Pulmonary artery endothelial cell (primary cell): ENCODE data around the gene ROBO3. TPM values are rescaled to one million over a fixed set of nuclear protein-coding genes. Genes with fewer than 3 reads are reported as not detected.
A peak's percentile ranks its signal among the peaks of the same experiment; 100 is the strongest.

Experiments
- DNase-seq: peaks from one replicate; pipeline ENCODE4 v3.0.0-alpha.2; 2011; ENCODE audit warnings: low read depth, low spot score
- total RNA-seq: library from RNA; depleted of rRNA; stranded (reverse); fragments of >200 nt; gene quantifications from 2 replicates; pipeline ENCODE4 v1.2.3, GENCODE V29; 2014

ROBO3 gene
- total RNA-seq, 1 donor from 2014 or later, result 20.4 TPM

DNA sequence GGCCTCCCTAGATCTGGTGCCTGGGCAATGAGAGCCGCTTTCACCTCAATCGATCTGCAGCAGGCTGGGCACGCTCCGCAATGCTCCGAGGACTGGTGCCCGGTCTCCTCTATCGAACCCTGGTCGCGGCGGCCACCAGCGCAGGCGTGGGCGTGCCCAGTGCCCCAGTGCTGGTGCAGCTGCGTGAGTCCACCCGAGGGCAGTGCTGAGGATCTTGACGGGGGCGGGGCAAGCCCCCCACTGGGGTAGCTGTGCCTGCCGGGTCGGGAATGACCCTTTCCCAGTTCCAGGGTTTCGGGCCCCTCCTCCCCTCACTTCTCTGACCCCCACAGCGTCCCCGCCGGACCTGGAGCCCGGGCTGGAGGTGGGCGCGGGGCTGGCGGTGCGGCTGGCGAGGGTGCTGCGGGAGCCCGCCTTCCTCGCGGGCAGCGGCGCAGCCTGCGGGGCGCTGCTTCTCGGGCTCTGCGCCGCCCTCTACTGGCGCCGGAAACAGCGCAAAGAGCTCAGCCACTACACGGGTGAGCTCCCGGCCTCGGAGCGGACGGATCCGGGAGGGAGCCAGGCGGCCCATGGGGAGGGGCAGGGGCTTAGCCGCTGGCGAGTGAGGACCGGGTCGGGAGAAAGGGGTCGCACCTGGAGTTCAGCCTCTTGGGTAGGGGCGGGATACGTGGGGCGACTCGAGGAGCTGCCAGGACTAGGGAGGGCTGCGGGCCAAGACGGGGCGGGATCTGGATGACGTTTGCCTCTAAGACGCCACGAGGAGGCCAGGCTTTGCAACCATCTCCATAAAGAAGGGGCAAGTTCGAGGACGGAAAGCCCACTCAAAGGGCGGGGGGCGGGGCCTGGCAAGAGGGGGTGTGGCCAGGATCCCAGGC is 10.9 kb downstream of the ROBO3 start:
- DNase-seq, result peak; percentile 89

DNA sequence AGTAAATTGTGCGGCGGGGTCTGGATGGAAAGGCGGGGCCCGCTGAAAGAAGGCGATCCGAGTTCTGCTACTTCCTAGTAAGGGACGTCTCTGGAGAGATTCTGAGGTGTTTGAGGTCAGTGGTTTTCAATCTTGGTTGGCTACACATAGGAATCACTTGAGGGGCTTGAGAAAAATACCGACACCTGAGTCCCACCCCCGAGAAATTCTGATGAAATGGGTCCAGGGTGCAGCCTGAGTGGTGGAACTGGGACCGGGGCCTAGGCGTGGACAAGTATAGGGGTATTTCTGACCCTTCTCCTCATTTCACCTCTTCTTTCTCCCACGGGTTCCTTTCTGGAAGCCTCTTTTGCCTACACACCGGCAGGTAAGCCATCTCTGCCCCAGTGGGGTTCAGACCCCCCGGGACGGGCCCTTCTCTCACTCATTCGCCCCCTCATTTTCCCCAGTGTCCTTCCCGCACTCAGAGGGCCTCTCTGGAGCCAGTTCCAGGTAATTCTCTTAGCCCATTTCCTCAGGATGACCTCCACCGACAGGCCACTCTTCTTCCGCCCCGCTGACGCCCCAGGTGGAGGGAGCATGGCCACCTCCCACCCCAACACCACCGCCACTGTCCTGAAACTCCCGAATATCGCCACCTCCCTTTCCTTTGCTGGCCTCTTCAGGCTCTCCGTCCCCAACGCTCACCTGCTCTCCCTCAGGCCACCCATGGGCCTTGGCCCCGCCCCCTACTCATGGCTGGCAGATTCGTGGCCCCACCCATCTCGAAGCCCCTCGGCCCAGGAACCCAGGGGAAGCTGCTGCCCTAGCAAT is 11.8 kb downstream of the ROBO3 start:
- DNase-seq, result no peak

DNA sequence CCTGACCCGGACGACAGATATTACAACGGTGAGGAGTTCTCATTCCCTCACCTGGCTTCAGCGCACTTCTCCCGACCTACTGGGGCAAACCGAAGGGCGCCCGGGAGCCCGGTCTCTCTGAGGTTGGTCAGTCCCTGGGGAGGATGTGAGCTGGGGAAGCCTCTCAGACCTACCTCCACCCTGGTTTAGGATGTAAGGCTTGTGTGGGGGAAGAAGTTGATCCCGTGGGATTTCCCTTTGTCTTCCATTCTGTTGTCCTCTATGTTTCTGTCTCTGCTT is 12.3 kb downstream of the ROBO3 start:
- no peak for DNase-seq

DNA sequence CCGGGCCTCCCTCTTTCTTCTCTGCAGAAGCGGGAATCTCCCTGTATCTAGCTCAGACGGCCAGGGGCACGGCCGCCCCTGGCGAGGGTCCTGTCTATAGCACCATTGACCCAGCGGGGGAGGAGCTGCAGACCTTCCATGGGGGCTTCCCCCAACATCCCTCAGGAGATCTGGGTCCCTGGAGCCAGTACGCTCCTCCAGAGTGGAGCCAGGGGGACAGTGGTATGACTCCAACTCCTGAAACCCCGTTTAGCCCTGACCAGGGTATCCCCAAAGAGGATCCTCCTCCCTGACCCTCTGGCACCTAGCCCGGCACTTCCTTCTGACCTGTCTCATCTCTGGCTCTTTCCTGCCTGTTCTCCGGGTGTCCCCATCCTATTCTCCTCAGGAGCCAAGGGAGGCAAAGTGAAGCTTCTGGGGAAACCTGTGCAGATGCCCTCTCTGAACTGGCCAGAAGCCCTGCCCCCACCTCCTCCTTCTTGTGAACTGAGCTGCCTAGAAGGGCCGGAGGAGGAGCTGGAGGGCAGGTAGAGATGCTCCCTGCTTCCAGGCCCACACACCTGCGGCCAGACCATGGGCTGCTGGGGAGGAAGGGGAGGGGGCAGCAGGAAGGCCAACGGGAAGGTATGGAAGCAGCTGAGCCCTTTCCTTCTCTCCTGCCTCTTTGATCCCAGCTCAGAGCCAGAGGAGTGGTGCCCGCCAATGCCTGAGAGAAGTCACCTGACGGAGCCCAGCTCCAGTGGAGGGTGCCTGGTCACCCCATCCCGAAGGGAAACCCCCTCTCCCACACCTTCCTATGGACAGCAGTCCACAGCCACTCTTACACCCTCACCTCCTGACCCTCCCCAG is 12.9 kb downstream of the ROBO3 start:
- DNase-seq, result no peak

DNA sequence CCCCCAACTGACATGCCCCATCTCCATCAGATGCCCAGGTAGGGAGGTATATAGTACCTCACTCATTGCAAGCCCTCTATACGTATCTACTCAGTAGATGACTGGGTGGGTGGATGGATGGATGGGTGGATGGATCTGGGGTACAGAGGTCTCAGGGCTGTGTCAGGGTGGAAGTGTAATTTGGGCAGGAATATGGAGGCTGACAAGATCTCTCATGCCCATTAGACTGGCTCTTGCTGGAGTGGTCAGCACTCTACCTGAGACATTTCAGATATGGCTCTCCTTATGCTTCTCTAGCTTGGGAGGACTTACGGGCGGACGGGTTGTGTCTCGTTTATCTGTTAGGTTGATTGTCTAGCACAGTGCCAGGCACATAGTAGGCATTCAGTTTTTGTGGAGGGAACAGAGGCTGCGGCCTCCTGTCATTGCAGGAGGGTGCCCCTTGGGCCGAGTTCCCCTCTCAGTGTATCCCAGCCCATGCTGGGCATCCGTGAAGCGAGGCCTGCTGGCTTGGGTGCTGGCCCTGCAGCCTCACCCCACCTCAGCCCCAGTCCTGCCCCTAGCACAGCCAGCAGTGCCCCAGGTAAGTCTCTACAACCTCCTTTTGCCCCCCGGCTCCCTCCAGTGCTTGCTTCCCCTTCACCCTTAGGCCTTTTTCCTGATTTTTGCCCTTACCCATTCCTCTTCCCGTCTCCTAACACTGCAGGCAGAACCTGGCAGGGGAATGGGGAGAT is 13.7 kb downstream of the ROBO3 start:
- DNase-seq, result no peak

DNA sequence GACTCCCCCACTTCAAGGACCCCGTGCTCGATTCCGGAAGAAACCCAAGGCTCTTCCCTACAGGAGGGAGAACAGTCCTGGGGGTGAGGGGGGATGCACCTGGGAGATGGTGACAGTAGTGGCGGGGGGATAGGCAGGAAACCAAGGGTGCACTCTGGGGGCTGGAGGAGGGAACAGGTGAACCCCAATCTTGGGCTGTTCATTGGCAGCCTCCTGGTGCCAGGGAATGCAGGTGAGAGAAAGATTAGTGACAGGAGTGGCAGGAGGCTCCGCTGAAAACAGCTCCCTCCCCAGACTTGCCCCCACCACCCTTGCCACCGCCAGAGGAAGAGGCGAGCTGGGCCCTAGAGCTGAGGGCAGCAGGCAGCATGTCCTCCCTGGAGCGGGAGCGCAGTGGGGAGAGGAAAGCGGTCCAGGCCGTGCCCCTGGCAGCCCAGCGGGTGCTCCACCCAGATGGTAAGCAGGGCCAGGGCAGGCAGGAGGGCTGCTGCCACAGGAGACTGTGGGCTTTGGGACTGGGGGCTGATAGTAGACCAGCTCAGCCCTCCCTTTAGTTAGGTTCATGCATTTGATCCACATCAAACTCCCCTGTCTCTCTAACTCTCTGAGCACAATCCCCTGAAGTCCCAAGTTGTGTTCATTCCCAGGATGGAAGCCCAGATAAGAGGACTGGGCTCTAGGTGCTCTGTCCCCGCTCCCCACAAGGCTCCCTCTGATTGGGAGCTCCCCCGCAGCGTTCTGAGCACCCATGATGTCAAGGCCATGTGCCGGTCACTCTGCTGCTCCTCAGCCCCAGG is 14.5 kb downstream of the ROBO3 start:
- DNase-seq, result no peak

DNA sequence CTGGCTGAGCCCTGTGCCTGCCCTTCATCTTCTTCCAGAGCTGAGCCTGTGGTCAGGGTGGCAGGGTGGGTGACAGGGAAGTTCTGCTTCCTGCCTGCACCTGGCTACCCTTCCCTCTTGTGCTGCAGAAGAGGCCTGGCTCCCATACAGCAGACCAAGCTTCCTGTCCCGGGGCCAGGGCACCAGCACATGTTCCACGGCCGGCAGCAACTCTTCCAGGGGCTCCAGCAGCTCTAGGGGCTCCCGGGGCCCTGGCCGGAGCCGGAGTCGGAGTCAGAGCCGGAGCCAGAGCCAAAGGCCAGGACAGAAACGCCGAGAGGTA is 15.0 kb downstream of the ROBO3 start:
- DNase-seq, result no peak

DNA sequence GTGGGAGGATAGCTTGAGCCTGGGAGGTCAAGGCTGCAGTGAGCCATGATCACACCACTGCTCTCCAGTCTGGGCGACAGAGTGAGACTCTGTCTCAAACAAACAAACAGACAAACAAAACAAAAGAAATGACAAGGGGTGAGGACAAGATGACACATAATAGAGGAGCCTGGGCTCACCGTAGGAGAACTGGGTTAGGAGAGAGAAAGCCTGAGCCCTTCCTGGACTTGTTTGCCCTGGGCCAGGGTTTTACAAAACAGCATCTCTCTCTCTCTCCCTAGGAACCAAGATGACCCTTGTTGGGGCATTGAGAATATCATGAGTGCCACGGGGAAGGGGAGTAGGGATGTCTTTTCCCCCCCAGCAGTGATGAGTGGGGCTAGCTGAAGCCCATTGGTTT is 15.7 kb downstream of the ROBO3 start:
- DNase-seq, result no peak

DNA sequence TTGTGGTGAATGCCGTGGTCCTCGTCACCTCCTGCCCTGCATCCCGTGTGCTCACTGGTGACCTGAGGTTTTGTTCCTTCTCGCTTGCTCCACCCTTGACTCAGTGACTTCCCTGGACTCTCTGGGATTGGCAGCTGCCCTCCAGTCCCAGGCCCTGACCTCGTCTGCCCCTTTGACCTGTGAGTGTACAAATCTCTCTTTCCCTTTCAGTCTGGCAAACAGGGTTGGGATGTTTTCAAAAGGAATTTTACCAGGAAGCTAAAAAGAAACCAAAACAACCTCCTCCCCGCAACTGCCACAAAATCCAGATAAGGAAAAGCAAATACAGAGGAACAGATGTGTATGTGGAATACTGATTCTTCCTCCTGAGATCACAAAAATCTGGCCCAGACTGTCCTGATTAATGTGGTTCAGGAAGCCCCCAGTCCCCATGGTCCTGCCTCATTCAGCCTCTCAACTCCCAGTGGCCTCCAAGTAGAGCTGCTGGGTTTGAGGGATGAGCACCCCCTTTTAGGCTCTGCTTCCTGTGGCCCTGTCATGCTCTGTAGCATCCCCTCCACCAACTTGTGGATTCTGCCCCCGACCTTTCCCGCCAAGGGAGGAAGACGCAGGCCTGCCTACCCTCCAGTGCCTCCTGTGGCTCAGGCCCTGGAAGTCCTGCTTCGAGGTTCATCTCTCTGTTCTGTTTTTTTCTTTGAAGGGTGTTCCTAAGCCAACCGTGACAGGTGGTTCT is 17.3 kb downstream of the ROBO3 start:
- DNase-seq, result no peak

DNA sequence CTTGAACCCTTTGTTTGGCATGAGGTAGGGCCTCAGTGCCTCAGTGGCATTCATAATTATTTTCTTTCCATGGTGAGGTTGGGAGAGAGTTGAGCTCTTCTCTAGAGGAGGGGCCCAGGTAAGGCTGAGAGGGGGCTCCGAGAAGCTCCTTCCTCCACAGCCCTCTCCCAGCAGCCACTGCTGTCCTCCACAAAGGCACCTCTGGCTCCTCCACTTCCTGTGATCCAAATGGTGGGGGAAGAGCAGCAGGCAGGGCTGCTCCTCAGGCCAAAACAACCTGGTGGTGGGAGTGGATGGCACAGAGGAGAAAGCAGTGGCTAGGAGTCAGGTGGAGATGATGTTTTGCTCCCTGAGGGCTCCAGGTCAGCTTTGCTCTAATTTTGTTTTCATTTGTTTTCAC is 19.1 kb downstream of the ROBO3 start:
- DNase-seq, result no peak

DNA sequence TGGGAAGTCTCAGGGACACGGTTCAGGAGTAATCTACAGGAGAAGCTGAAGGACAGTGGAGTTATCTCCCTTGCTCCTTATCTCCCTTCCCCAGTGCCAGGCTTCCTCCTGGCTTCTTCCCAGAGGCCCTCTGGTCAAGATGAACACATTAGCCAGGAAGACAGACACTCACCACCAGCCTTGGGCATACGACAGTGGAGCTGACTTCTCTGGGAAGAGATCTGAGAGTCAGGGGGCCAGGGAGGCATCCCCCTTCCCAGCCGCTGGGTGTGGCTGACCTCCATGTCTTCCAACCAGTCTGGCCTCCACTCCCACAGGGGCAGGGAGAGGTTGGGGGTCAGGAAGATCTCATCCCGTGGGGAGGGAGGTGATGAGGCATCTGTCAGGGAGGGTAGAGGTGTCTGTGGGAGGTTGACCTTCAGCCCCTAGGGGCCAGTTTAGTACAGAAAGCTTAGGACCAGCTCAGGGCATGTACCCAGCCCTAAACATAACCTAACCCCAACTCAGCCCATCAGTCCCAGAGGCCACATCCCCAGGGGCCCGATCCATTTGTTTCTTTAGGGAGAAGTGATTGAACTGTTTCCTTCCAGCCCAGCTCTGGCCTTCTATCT is 19.7 kb downstream of the ROBO3 start:
- no peak for DNase-seq

DNA sequence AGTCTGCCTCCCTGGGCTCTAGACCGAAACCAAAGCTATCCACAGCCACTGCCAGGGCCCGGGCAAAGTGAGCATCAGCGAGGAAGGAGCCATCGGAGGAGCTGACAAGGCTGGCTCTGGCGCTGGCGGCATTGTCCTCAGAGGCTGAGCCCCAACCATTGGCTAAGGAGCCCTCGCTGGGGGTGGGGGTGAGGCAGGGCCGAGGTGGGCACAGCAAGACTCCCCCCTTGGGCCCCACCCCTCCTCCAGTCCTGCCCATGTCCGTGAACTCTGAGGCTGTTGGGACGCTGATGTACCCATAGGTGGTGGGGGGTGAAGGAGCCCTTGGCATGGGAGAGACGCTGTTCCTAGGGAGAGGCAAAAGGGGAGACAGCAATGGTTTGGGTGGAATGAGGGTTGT is 21.2 kb downstream of the ROBO3 start:
- no peak for DNase-seq

DNA sequence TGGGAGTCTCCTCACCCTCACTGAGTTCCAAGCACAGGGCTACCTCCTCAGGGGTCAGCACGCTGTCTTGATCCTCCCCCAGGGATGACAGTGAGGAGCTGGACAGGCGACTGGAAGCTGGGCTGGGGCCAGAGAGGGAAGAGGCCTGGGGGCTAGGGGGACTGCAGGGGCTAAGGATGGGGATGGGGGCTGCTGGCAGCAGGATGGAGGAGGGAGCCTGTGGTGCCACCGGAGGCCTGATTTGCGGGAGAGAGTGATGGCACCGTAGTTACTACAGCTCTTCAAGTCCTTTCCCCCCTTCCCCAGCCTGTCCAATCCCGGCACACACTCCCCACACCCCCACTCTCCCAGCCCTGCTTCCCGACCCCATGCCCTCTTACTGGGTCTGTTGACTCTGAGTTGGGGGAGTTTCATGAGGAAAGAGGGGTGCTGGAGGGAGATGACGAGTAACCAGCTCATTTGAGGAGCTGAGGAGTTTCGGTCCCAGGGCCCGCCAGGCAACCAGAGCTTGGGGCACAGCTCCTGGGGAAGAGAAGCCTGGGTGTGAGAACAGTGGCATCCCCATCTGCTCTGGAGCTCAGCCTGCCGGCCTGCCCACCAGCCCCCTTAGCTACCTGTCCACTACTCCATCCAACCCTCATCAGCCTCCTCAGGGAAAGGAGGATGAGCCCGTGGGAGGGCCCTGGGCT is 21.9 kb downstream of the ROBO3 start:
- no peak for DNase-seq

DNA sequence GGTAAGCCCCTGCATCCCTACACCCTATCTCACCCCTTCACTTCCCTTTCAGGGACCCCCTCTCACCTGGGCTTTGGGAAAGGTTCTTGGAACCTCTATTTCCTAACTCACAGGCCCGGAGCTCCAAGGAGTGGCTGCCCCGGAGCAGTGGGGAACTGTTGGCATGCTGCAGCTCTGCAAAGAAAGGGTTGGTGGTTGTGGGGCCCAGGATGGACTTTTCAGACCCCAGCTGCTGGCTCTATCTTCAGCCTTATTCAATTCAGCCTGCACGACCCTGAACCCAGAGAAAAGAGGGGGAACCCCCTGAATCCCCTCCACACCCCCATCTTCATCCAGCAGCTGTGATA is 22.4 kb downstream of the ROBO3 start:
- no peak for DNase-seq

DNA sequence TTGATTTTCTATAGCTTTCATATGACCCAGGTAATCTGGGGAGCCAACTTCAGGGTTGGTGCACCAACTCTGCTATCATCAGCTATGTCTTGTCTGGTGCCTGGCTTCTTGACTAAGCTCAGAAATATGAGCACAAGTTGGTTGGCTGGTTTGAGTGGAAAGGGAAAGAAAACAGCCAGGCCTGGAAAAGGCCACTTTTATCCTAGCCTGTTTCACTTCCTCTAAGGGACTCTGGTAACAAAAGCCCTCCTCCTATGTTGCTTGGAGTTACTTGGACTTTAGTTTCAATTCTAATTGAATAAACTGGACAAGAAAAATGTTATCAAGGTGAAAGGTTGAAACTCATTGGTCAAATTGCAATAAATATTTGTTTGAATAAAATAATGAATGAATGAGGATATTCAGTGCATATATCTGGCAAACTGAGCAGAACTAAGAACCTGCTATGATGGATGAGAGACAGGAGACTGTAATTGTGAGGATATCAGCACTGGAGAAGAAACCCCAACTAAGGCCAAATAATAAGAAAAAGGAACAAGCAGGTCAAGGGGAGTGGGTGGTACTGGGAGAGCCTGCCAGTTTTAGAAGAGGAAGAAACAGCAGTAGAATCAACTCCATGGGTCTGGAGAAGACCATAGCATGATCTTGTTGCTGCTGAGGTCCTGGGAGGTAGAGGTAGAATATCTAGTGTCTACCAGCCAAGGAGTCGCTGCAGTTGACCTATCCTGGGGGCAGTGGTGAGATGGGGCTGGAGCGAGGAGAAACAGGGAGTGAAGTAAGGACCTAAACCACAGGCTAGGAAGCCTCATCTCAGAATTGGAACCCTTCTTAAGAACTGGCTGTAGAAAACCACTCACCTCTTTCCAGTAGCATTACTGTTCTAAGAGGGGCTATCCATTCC is 24.2 kb downstream of the ROBO3 start:
- no peak for DNase-seq

DNA sequence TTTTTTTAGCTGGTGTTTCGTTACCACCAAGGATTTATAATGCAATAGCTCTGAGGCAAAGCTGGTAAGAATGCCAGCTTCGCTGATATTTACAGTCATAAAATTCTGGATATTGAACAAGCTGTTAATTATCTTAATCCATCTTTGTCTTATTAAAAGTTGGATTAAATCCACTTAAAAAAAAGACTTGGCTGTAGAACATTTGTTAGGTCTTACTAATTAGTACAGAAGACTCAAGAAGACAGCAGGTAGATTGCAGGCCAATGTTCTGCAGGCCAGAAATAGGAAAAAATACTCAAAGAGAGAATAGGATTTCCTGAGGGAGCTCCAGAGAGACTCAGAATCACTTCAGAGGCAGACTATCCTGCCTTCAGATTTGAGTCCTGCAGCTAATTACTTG is 24.9 kb downstream of the ROBO3 start:
- no peak for DNase-seq

DNA sequence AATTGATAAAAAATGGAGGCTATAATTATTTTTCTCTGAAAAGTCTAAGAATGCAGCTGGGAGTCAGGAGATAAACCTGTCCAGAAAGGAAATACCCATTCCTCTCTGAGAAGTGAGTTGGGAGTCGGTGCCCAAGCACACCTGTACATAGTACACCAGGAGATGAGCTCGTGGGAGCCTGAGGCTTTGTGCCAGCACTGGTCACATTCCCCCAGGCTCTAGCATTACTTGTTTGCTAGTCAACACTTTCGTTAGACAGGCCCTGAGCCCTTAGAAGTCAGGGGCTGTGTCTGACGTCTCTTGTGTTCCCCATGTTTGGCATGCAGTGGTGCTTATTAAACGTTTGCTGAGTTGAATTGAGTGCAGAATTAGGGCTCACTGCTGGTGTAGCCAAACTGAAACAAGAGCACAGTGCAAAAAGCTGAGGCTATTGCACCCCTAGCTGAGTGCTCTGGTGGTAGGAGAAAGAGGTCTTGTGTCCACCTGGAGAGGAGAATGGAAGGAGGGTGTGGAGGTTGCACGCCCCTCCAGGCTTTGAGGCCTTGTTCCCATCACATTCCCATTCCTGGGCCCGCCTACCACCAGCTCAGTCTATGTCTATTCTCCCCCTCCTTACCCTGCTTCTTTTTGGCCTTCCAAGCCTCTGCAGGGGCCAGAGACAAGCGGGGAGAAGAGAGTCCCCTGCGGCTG is 25.6 kb downstream of the ROBO3 start:
- no peak for DNase-seq
